Suprapubic skin (tissue), 4 donors: ENCODE measurements around the gene JUP. TPM values are rescaled to one million over a fixed set of nuclear protein-coding genes. Genes with fewer than 3 reads are reported as not detected.

Experiments
- DNase-seq, 2 donors: peaks; one replicate each; pipeline ENCODE4 v3.0.0-alpha.2; 2019; ENCODE audit warnings: low spot score in 2 of 2
- H3K27ac ChIP-seq: fragments of 200-600 bp; sonication (generic); one replicate; pipeline ENCODE4 v1.5.1; 2019
- H3K27me3 ChIP-seq: fragments of 200-600 bp; sonication (generic); one replicate; pipeline ENCODE4 v1.5.1; 2019
- H3K36me3 ChIP-seq: fragments of 200-600 bp; sonication (generic); one replicate; pipeline ENCODE4 v1.5.1; 2019
- H3K4me1 ChIP-seq: fragments of 200-600 bp; sonication (generic); one replicate; pipeline ENCODE4 v1.5.1; 2019
- H3K4me3 ChIP-seq: fragments of 200-600 bp; sonication (generic); one replicate; pipeline ENCODE4 v1.5.1; 2019; ENCODE audit warnings: mild to moderate bottlenecking
- H3K9me3 ChIP-seq: fragments of 200-600 bp; sonication (generic); one replicate; pipeline ENCODE4 v1.5.1; 2019
- CTCF ChIP-seq, 2 donors: fragments of 200-600 bp in 1 of 2; fragments of 450-650 bp in 1 of 2; sonication (generic) in 1 of 2; IDR thresholded peaks; one replicate each; pipeline ENCODE4 v1.5.1; 2016 to 2019; ENCODE audit warnings: antibody characterized with exemption in 2 of 2, mild to moderate bottlenecking in 1 of 2, moderate library complexity in 1 of 2
- EP300 ChIP-seq: sonication (generic); formaldehyde crosslinking; IDR thresholded peaks from one replicate; pipeline ENCODE4 v1.6.1; 2017; ENCODE audit warnings: antibody characterized with exemption
- POLR2A ChIP-seq, 2 donors: fragments of 450-650 bp; IDR thresholded peaks; one replicate each; pipeline ENCODE4 v1.6.1; 2017; ENCODE audit warnings: antibody characterized with exemption in 2 of 2, mild to moderate bottlenecking in 2 of 2, moderate library complexity in 2 of 2
- POLR2AphosphoS5 ChIP-seq, 3 donors: sonication (generic); formaldehyde crosslinking; IDR thresholded peaks; one replicate each; pipeline ENCODE4 v1.6.1; 2017; ENCODE audit warnings: antibody characterized with exemption in 3 of 3
- WGBS: methylation state at CpG from one replicate; pipeline ENCODE4 v1.1.5; 2018; 5-methylcytosine and 5-hydroxymethylcytosine counted together
- total RNA-seq, 4 donors: library from RNA; depleted of rRNA; stranded (reverse); fragments of >200 nt; gene quantifications; one replicate each; pipeline ENCODE4 v1.1.0, GENCODE V29; 2016

JUP gene
- total RNA-seq, 4 donors from 2014 or later = 1,107 to 2,369 (median 1,992) TPM

- peak overlapping the region; percentile 16 for H3K4me3 ChIP-seq
- no peaks in the 10 kb centered on the region for H3K9me3 ChIP-seq
- H3K27me3 ChIP-seq = no peaks in the 10 kb centered on the region
- no peaks in the 10 kb centered on the region for H3K36me3 ChIP-seq
- H3K4me1 ChIP-seq = peaks cover 24% of the 10 kb centered on the region
- DNase-seq = peak; percentile 90 to 91
- peak in 2 of 3 donors; percentile 36 to 59 for TF ChIP-seq POLR2AphosphoS5 (IDR thresholded peaks at IDR 0.05)
- TF ChIP-seq POLR2A (IDR thresholded peaks at IDR 0.05) = no peak
- no peak for TF ChIP-seq EP300
- TF ChIP-seq CTCF (IDR thresholded peaks at IDR 0.05) = peak; percentile 93 to 99
- 13% methylated on average over 8 of the region's 14 CpGs for WGBS
- peak overlapping the region; percentile 90 for H3K27ac ChIP-seq
Observed at GRCh38 chr17:41801374-41802271, 15.1 kb upstream of the JUP start.

- H3K27ac ChIP-seq = peak overlapping the region; percentile 90
- H3K36me3 ChIP-seq = no peaks in the 10 kb centered on the region
- H3K27me3 ChIP-seq = no peaks in the 10 kb centered on the region
- H3K4me3 ChIP-seq = peak overlapping the region; percentile 16
- peak in 1 of 2 donors; percentile 80 for DNase-seq
- TF ChIP-seq POLR2AphosphoS5 (IDR thresholded peaks at IDR 0.05) (peak in 1 of 3 donors; percentile 24), EP300 (no peak)
- H3K9me3 ChIP-seq = no peaks in the 10 kb centered on the region
- peaks cover 28% of the 10 kb centered on the region for H3K4me1 ChIP-seq
- WGBS = 31% methylated on average over 9 of the region's 18 CpGs
Observed at GRCh38 chr17:41800601-41801373, 14.3 kb upstream of the JUP start.

GRCh38 chr17:41799366-41799765, 12.9 kb upstream of the JUP start:
- H3K27ac ChIP-seq = peak overlapping the region; percentile 90
- DNase-seq = peak in 1 of 2 donors; percentile 67

GRCh38 chr17:41797377-41797776, 10.9 kb upstream of the JUP start:
- no peaks in the 10 kb centered on the region for H3K9me3 ChIP-seq
- no peaks in the 10 kb centered on the region for H3K36me3 ChIP-seq
- TF ChIP-seq CTCF (IDR thresholded peaks at IDR 0.05) (no peak), EP300 (no peak), POLR2A (IDR thresholded peaks at IDR 0.05) (no peak), POLR2AphosphoS5 (IDR thresholded peaks at IDR 0.05) (no peak)
- DNase-seq = no peak
- WGBS = 74% methylated on average over 3 of the region's 3 CpGs
- H3K4me1 ChIP-seq = peaks cover 54% of the 10 kb centered on the region
- H3K27ac ChIP-seq = no peak overlapping the region
- H3K27me3 ChIP-seq = no peaks in the 10 kb centered on the region
- no peak overlapping the region for H3K4me3 ChIP-seq

More at GRCh38 chr17:41799366-41799765, 12.9 kb upstream of the JUP start:
- TF ChIP-seq CTCF (IDR thresholded peaks at IDR 0.05) = no peak
- no peak for TF ChIP-seq EP300
- no peak for TF ChIP-seq POLR2AphosphoS5 (IDR thresholded peaks at IDR 0.05)
- TF ChIP-seq POLR2A (IDR thresholded peaks at IDR 0.05) = no peak
- Histone ChIP-seq H3K9me3 (no peaks in the 10 kb centered on the region), H3K4me1 (peaks cover 35% of the 10 kb centered on the region), H3K4me3 (no peak overlapping the region), H3K36me3 (no peaks in the 10 kb centered on the region), H3K27me3 (no peaks in the 10 kb centered on the region)
- 58% methylated on average over 8 of the region's 8 CpGs for WGBS

GRCh38 chr17:41796121-41796895, 9.8 kb upstream of the JUP start:
- Histone ChIP-seq H3K36me3 (no peaks in the 10 kb centered on the region), H3K9me3 (no peaks in the 10 kb centered on the region), H3K27me3 (no peaks in the 10 kb centered on the region), H3K4me1 (peaks cover 60% of the 10 kb centered on the region), H3K27ac (no peak overlapping the region), H3K4me3 (no peak overlapping the region)
- TF ChIP-seq EP300 = no peak
- TF ChIP-seq CTCF (IDR thresholded peaks at IDR 0.05) = no peak
- no peak for TF ChIP-seq POLR2AphosphoS5 (IDR thresholded peaks at IDR 0.05)
- TF ChIP-seq POLR2A (IDR thresholded peaks at IDR 0.05) = no peak
- 86% methylated on average over 9 of the region's 10 CpGs for WGBS
- no peak for DNase-seq
